ENCODE data around the gene ZNF593.

Gene ZNF593

GRCh38 chr1:26171084-26172072 lies 1.7 kb downstream of the ZNF593 start, which contains the start of gene ZNF593OS:
Gene ZNF593OS, minus strand, starts transcription at chr1:26171832. Its CDS starts 171 bp downstream, at chr1:26171661.
- Mint-ChIP-seq H3K4me1 (peaks cover 13% of the 10 kb centered on the region), H3K4me3 (peak within 1 kb of the TSS; percentile 87 to 91 (median 89)), H3K27ac (no peak within 1 kb of the TSS), H3K27me3 (ENCODE audit: low read depth) (no peaks in the 10 kb centered on the region), H3K9me3 (no peaks in the 10 kb centered on the region), H3K36me3 (ENCODE audit: low read depth) (no peaks in the 10 kb centered on the region)
- TF ChIP-seq CTCF (IDR thresholded peaks at IDR 0.05; ENCODE audit: unreplicated experiment in 3 of 3): no peak

- no peaks in the 10 kb centered on the region for H3K9me3 Mint-ChIP-seq
- TF ChIP-seq CTCF (IDR thresholded peaks at IDR 0.05; ENCODE audit: unreplicated experiment in 3 of 3): no peak
- H3K36me3 Mint-ChIP-seq (ENCODE audit: low read depth): no peaks in the 10 kb centered on the region
- H3K4me3 Mint-ChIP-seq: no peak overlapping the region
- no peaks in the 10 kb centered on the region for H3K27me3 Mint-ChIP-seq (ENCODE audit: low read depth)
- no peak overlapping the region for H3K27ac Mint-ChIP-seq
- no peaks in the 10 kb centered on the region for H3K4me1 Mint-ChIP-seq
These were observed 5.6 kb downstream of the ZNF593 start for GRCh38 chr1:26175346-26175745.

- no peak for TF ChIP-seq CTCF (IDR thresholded peaks at IDR 0.05; ENCODE audit: unreplicated experiment in 3 of 3)
- no peaks in the 10 kb centered on the region for H3K9me3 Mint-ChIP-seq
- peak within 1 kb of the TSS in 2 of 3 experiments; percentile 58 to 71 for H3K4me3 Mint-ChIP-seq
- no peaks in the 10 kb centered on the region for H3K36me3 Mint-ChIP-seq (ENCODE audit: low read depth)
- H3K27ac Mint-ChIP-seq: peak within 1 kb of the TSS in 1 of 3 experiments; percentile 63
- H3K4me1 Mint-ChIP-seq: peaks cover 7% of the 10 kb centered on the region
- no peaks in the 10 kb centered on the region for H3K27me3 Mint-ChIP-seq (ENCODE audit: low read depth)
These were observed 7.5 kb downstream of the ZNF593 start, which contains the start of gene CNKSR1 for GRCh38 chr1:26177182-26177684. Gene CNKSR1, plus strand, starts transcription at chr1:26177491. Its CDS starts 57 bp downstream, at chr1:26177548.

GRCh38 chr1:26180010-26180506 lies 10.3 kb downstream of the ZNF593 start:
- no peak overlapping the region for H3K27ac Mint-ChIP-seq
- H3K4me3 Mint-ChIP-seq: no peak overlapping the region
- no peaks in the 10 kb centered on the region for H3K27me3 Mint-ChIP-seq (ENCODE audit: low read depth)
- no peaks in the 10 kb centered on the region for H3K9me3 Mint-ChIP-seq
- no peaks in the 10 kb centered on the region for H3K36me3 Mint-ChIP-seq (ENCODE audit: low read depth)
- TF ChIP-seq CTCF (IDR thresholded peaks at IDR 0.05; ENCODE audit: unreplicated experiment in 3 of 3): no peak
- H3K4me1 Mint-ChIP-seq: peaks cover 7% of the 10 kb centered on the region

GRCh38 chr1:26181586-26182382 lies 12.1 kb downstream of the ZNF593 start:
- H3K4me1 Mint-ChIP-seq: peaks cover 7% of the 10 kb centered on the region
- no peaks in the 10 kb centered on the region for H3K9me3 Mint-ChIP-seq
- no peaks in the 10 kb centered on the region for H3K36me3 Mint-ChIP-seq (ENCODE audit: low read depth)

More at GRCh38 chr1:26181586-26182382, 12.1 kb downstream of the ZNF593 start:
- Mint-ChIP-seq H3K27me3 (ENCODE audit: low read depth) (no peaks in the 10 kb centered on the region), H3K27ac (no peak overlapping the region), H3K4me3 (no peak overlapping the region)
- no peak for TF ChIP-seq CTCF (IDR thresholded peaks at IDR 0.05; ENCODE audit: unreplicated experiment in 3 of 3)

All from nephron (organoid).